Choroid plexus epithelial cell (primary cell): ENCODE results near the gene EFHD1.
A peak's percentile ranks its signal among the peaks of the same experiment; 100 is the strongest.

Source experiments
- DNase-seq: peaks from one replicate; pipeline ENCODE4 v3.0.0-alpha.2; 2010; ENCODE audit warnings: low read depth
- H3K4me3 ChIP-seq: 2 replicates; pipeline ENCODE4 v1.5.1; 2011; ENCODE audit warnings: low read depth, mild to moderate bottlenecking, control low read depth, low read length, moderate library complexity
- CTCF ChIP-seq: conservative IDR thresholded peaks from 2 replicates; pipeline ENCODE4 v1.5.1; 2011; ENCODE audit warnings: low read depth, mild to moderate bottlenecking, control low read depth, inconsistent platforms, low read length, moderate library complexity

EFHD1 gene

GRCh38 chr2:232604535-232604934 lies 28.9 kb upstream of the EFHD1 start:
- no peak for DNase-seq
- no peak for TF ChIP-seq CTCF
- no peak overlapping the region for H3K4me3 ChIP-seq

- no peak for TF ChIP-seq CTCF
- H3K4me3 ChIP-seq: no peak overlapping the region
- no peak for DNase-seq
Measured at GRCh38 chr2:232607011-232607410, 26.4 kb upstream of the EFHD1 start.

GRCh38 chr2:232609607-232610006 lies 23.8 kb upstream of the EFHD1 start:
- H3K4me3 ChIP-seq: no peak overlapping the region
- TF ChIP-seq CTCF: no peak
- no peak for DNase-seq

- TF ChIP-seq CTCF: no peak
- no peak for DNase-seq
- no peak overlapping the region for H3K4me3 ChIP-seq
Measured at GRCh38 chr2:232610081-232610480, 23.3 kb upstream of the EFHD1 start.

GRCh38 chr2:232611061-232611460 lies 22.3 kb upstream of the EFHD1 start:
- TF ChIP-seq CTCF: no peak
- DNase-seq: no peak
- no peak overlapping the region for H3K4me3 ChIP-seq

- H3K4me3 ChIP-seq: no peak overlapping the region
- peak; percentile 85 for TF ChIP-seq CTCF
- peak; percentile 64 for DNase-seq
Measured at GRCh38 chr2:232611559-232612218, 21.7 kb upstream of the EFHD1 start.

GRCh38 chr2:232613538-232614134 lies 19.8 kb upstream of the EFHD1 start:
- H3K4me3 ChIP-seq: no peak overlapping the region
- TF ChIP-seq CTCF: no peak
- no peak for DNase-seq
